ENCODE data around the gene CRYBA1. TPM values are rescaled to one million over a fixed set of nuclear protein-coding genes. Genes with fewer than 3 reads are reported as not detected.

Gene CRYBA1
- total RNA-seq, 4 donors from 2014 or later: not detected

DNA sequence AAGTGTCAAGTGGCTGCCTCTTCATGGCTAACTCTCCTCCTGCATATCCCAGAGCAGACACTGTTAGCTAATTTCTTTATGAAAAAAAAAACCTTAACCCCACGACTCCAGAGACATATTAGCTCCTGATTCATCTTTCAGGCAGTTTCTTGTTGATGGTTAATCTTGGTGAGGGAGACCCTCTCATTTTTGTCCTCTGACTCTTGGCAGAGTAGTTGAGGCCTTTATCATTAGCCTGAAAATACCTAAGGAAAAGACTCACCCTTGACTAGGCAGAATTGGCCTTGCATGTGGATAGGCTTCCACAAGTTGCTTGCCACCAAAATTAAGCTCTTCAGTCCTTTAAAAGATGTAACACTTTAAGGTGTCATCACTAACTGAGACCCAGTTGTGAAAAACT lies 4.0 kb downstream of the CRYBA1 start:
- Histone ChIP-seq H3K27me3 (no peaks in the 10 kb centered on the region), H3K4me1 (peaks cover 0 to 30% (median 2%) of the 10 kb centered on the region in 3 donors), H3K4me3 (no peak overlapping the region), H3K36me3 (peaks cover 0 to 6% of the 10 kb centered on the region in 2 donors), H3K27ac (no peak overlapping the region), H3K9me3 (no peaks in the 10 kb centered on the region)
- 63 to 67% methylated on average over 1 of the region's 1 CpG for WGBS, 2 donors (ENCODE audit: low coverage in 1 of 2)
- TF ChIP-seq EP300 (IDR thresholded peaks at IDR 0.05) (no peak), CTCF (IDR thresholded peaks at IDR 0.05) (no peak), POLR2AphosphoS5 (IDR thresholded peaks at IDR 0.05) (no peak), POLR2A (IDR thresholded peaks at IDR 0.05) (no peak)
- no peak for ATAC-seq

- Histone ChIP-seq H3K27me3 (no peaks in the 10 kb centered on the region), H3K9me3 (no peaks in the 10 kb centered on the region), H3K27ac (no peak overlapping the region), H3K4me3 (no peak overlapping the region), H3K36me3 (peaks cover 0 to 6% of the 10 kb centered on the region in 2 donors), H3K4me1 (peaks cover 4 to 35% (median 6%) of the 10 kb centered on the region in 3 donors)
- TF ChIP-seq POLR2AphosphoS5 (IDR thresholded peaks at IDR 0.05) (no peak), EP300 (IDR thresholded peaks at IDR 0.05) (no peak), POLR2A (IDR thresholded peaks at IDR 0.05) (no peak), CTCF (IDR thresholded peaks at IDR 0.05) (no peak)
- 78% methylated on average over 2 of the region's 2 CpGs; no CpG with 5 or more reads in 1 of the 2 donors for WGBS, 2 donors (ENCODE audit: low coverage in 1 of 2)
- ATAC-seq: no peak
These were observed 4.5 kb downstream of the CRYBA1 start for GRCh38 chr17:29251184-29251583.

- H3K4me1 ChIP-seq: peaks cover 11 to 46% (median 12%) of the 10 kb centered on the region in 3 donors
- no peaks in the 10 kb centered on the region for H3K9me3 ChIP-seq
- H3K4me3 ChIP-seq: no peak overlapping the region
- ATAC-seq: peak; percentile 50
- no peak for TF ChIP-seq EP300 (IDR thresholded peaks at IDR 0.05)
- TF ChIP-seq POLR2AphosphoS5 (IDR thresholded peaks at IDR 0.05): no peak
- peak; percentile 20 to 53 (median 39) for TF ChIP-seq CTCF (IDR thresholded peaks at IDR 0.05)
- TF ChIP-seq POLR2A (IDR thresholded peaks at IDR 0.05): no peak
- H3K36me3 ChIP-seq: peaks cover 0 to 6% of the 10 kb centered on the region in 2 donors
- 73 to 81% methylated on average over 7 of the region's 7 CpGs for WGBS, 2 donors (ENCODE audit: low coverage in 1 of 2)
- no peaks in the 10 kb centered on the region for H3K27me3 ChIP-seq
- H3K27ac ChIP-seq: no peak overlapping the region
These were observed 5.6 kb downstream of the CRYBA1 start for GRCh38 chr17:29252101-29252791.

- Histone ChIP-seq H3K27me3 (no peaks in the 10 kb centered on the region), H3K9me3 (no peaks in the 10 kb centered on the region), H3K4me3 (no peak overlapping the region), H3K27ac (no peak overlapping the region), H3K36me3 (peaks cover 0 to 6% of the 10 kb centered on the region in 2 donors), H3K4me1 (peaks cover 11 to 54% (median 13%) of the 10 kb centered on the region in 3 donors)
- 97 to 100% methylated on average over 2 of the region's 2 CpGs for WGBS, 2 donors (ENCODE audit: low coverage in 1 of 2)
- ATAC-seq: no peak
- TF ChIP-seq POLR2A (IDR thresholded peaks at IDR 0.05) (no peak), CTCF (IDR thresholded peaks at IDR 0.05) (no peak), POLR2AphosphoS5 (IDR thresholded peaks at IDR 0.05) (no peak), EP300 (IDR thresholded peaks at IDR 0.05) (no peak)
These were observed 6.4 kb downstream of the CRYBA1 start for GRCh38 chr17:29253037-29253436.

Measured in gastroesophageal sphincter (tissue), 4 donors.